PC-3 (cell line): ENCODE data around the gene NEIL1.

ENCODE experiments used
- CTCF ChIP-seq: fragments of 300-600 bp; sonication (generic); conservative IDR thresholded peaks from 2 replicates; pipeline ENCODE4 v1.5.1; 2017; ENCODE audit warnings: antibody characterized with exemption, low read depth, mild to moderate bottlenecking, low read length
- EZH2 ChIP-seq: fragments of 300-600 bp; sonication (generic); IDR thresholded peaks from one replicate; pipeline ENCODE4 v1.6.1; 2017; ENCODE audit warnings: antibody characterized with exemption, mild to moderate bottlenecking, low read length; ENCODE audit not compliant: unreplicated experiment

GRCh38 chr15:75363786-75364185 is 16.9 kb downstream of the NEIL1 start:
- no peak for TF ChIP-seq CTCF
- no peak for TF ChIP-seq EZH2
